Cardiac muscle cell (in vitro differentiated cells and primary cell): ENCODE results near the gene GRIP1. TPM values are rescaled to one million over a fixed set of nuclear protein-coding genes. Genes with fewer than 3 reads are reported as not detected.

Source experiments
- DNase-seq, 2 donors: peaks; one replicate each; pipeline versions ENCODE4 v3.0.0 to v3.0.0-alpha.2; 2010 to 2017; ENCODE audit warnings: low read depth in 1 of 2, low spot score in 1 of 2
- H3K27ac ChIP-seq: fragments of 200-600 bp; sonication (generic); 2 replicates; pipeline ENCODE4 v1.5.1; 2016
- H3K27me3 ChIP-seq: fragments of 200-600 bp; sonication (generic); 2 replicates; pipeline ENCODE4 v1.6.0; 2016; ENCODE audit warnings: control low read depth
- H3K36me3 ChIP-seq: fragments of 200-600 bp; sonication (generic); 2 replicates; pipeline ENCODE4 v1.5.1; 2016; ENCODE audit warnings: control low read depth
- H3K4me1 ChIP-seq: fragments of 200-600 bp; sonication (generic); 2 replicates; pipeline ENCODE4 v1.8.1; 2017; ENCODE audit warnings: low read depth, mild to moderate bottlenecking, mixed run types
- H3K4me3 ChIP-seq: fragments of 200-600 bp; sonication (generic); 2 replicates; pipeline ENCODE4 v1.5.1; 2016; ENCODE audit warnings: mild to moderate bottlenecking
- H3K9me3 ChIP-seq: fragments of 200-600 bp; sonication (generic); 2 replicates; pipeline ENCODE4 v1.5.1; 2017; ENCODE audit warnings: low read depth, mild to moderate bottlenecking, control low read depth
- polyA plus RNA-seq: library from polyadenylated mRNA; unstranded; fragments of >200 nt; fragmentation: Nextera tagmentation; extraction: Ambion mirVana; gene quantifications from 2 replicates; pipeline ENCODE4 v1.2.1, GENCODE V29; 2016
- total RNA-seq: library from RNA; depleted of rRNA; stranded (reverse); fragments of >200 nt; gene quantifications from 2 replicates; pipeline ENCODE4 v1.2.3, GENCODE V29; 2016
- TF ChIP-seq, protein P1 (sequence below): IDR thresholded peaks from 2 replicates; pipeline ENCODE4 v1.5.1; 2012; ENCODE audit warnings: low read depth, mild to moderate bottlenecking, low read length

Gene GRIP1
- total and polyA plus RNA-seq, 2 experiments from 2014 or later = 2.6 to 5.2 TPM

DNA sequence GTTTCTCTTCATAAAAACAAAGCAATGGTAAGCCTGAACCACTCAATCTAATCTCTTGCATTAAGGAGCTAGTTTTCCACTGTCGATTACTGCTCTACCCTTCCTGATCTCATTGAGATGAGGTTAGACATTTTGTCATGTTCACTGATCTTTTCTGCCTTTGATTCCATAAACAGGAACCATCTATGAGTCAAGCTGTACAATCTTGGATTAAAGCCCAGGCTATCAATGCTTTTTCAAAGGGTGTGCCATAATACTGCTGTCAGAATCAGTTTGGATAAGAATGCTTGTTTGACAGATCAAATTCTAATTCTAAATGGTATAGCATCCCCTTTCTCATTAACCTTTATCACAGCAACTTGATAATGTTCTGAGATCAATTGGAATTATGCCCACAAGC is 16.1 kb downstream of the GRIP1 start:
- Histone ChIP-seq H3K4me3 (no peak overlapping the region), H3K9me3 (no peaks in the 10 kb centered on the region), H3K27me3 (no peaks in the 10 kb centered on the region), H3K4me1 (no peaks in the 10 kb centered on the region), H3K36me3 (no peaks in the 10 kb centered on the region), H3K27ac (no peak overlapping the region)
- TF ChIP-seq, protein P1, sequence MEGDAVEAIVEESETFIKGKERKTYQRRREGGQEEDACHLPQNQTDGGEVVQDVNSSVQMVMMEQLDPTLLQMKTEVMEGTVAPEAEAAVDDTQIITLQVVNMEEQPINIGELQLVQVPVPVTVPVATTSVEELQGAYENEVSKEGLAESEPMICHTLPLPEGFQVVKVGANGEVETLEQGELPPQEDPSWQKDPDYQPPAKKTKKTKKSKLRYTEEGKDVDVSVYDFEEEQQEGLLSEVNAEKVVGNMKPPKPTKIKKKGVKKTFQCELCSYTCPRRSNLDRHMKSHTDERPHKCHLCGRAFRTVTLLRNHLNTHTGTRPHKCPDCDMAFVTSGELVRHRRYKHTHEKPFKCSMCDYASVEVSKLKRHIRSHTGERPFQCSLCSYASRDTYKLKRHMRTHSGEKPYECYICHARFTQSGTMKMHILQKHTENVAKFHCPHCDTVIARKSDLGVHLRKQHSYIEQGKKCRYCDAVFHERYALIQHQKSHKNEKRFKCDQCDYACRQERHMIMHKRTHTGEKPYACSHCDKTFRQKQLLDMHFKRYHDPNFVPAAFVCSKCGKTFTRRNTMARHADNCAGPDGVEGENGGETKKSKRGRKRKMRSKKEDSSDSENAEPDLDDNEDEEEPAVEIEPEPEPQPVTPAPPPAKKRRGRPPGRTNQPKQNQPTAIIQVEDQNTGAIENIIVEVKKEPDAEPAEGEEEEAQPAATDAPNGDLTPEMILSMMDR = no peak
- peak in 1 of 2 donors; percentile 6 for DNase-seq

DNA sequence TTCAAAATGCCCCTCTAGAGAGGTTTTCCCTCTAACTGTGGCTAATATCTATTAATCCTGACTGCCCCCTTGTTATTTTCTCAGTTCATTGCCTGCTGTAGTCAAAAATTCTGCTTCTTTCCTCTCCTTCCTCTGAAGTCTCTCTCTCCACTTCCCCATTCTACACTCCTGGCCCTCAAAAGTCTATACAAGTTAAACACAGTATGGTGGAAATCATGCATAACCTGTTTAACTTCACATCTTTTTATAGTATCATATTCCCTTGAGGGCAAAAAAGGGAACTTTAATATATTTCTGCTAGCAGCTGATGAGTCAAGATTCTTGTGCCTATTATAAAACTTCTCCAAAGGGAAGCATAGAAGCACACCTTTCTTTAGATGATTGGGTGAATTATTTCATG is 16.7 kb downstream of the GRIP1 start:
- DNase-seq = no peak
- H3K9me3 ChIP-seq = no peaks in the 10 kb centered on the region
- TF ChIP-seq, protein P1 = no peak
- H3K4me1 ChIP-seq = no peaks in the 10 kb centered on the region
- H3K27me3 ChIP-seq = no peaks in the 10 kb centered on the region
- H3K4me3 ChIP-seq = no peak overlapping the region
- no peaks in the 10 kb centered on the region for H3K36me3 ChIP-seq
- H3K27ac ChIP-seq = no peak overlapping the region

DNA sequence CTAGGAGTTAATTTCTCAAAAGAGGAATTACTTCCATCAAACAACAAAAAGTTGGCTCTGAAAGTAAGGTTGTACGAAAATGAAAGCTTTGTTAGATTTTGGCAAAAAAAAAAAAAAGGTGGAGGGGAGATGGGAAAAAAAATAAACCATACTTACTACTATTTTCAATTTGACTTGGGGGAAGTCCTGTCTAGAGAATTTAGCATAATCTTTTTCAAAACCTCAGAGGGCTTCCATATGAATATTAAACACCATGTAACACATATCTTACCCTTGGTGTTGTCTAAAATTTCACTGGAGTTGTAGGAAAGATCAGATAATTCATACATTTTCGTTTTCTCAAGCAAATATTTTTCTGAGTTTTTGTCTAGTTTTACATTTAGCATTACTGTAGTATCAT is 17.5 kb downstream of the GRIP1 start:
- no peak for DNase-seq
- no peak overlapping the region for H3K27ac ChIP-seq
- TF ChIP-seq, protein P1 = no peak
- H3K27me3 ChIP-seq = no peaks in the 10 kb centered on the region
- no peaks in the 10 kb centered on the region for H3K4me1 ChIP-seq
- no peak overlapping the region for H3K4me3 ChIP-seq
- H3K9me3 ChIP-seq = no peaks in the 10 kb centered on the region
- H3K36me3 ChIP-seq = no peaks in the 10 kb centered on the region

DNA sequence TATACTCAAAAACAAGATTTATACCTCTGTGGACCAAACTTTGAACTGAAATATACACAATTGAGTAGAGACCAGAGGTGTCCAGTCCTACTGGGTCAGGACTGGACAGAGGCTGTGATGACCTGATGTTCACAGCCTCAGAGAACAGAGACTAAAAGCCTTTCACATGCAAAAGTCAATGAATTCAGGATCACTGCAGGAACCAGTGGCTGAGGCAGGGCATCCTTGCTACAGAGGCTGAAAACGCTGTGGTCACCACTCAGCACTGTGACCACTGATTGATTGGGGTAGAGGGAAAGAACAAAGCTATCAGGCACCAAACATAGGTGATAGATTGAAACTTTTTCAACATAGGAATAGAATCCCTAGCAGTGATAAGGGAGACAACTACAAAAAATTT is 25.1 kb downstream of the GRIP1 start:
- no peaks in the 10 kb centered on the region for H3K36me3 ChIP-seq
- TF ChIP-seq, protein P1 = no peak
- H3K27ac ChIP-seq = no peak overlapping the region
- H3K9me3 ChIP-seq = no peaks in the 10 kb centered on the region
- H3K4me3 ChIP-seq = no peak overlapping the region
- no peak for DNase-seq
- H3K27me3 ChIP-seq = no peaks in the 10 kb centered on the region
- H3K4me1 ChIP-seq = no peaks in the 10 kb centered on the region

DNA sequence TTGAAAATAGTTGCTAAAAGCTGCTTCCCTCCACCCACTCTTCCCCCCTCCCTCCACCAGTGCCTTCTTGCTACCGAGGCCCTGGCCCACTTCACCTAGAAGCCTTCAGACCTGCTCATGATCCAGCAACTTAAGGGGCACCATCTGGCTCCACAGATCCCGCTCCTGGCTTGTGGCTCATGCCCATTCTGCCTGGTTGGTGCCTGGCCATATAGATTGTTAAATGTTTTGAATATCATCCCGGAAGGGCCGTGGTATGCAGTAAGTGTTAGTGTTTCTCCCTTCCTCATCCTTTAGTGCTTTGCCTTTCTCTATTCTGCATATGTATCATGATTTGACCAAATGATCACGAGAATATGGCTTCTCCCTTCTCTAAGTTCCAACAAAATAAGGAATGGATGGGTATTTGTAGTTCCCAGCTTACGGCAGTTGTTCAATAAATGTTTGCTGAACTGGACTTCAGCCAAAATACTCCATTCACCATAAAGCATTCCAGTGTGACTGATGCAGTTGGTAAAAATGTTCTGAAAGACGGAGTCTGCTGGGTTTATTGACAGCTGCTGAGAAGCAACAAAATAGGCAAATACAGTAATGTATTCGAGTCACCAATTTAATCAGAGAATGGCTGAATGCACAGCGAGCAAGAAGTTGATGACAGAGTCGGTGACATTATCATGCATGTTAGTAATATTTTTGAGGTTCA is 30.7 kb downstream of the GRIP1 start:
- Histone ChIP-seq H3K4me3 (no peak overlapping the region), H3K27me3 (no peaks in the 10 kb centered on the region), H3K36me3 (no peaks in the 10 kb centered on the region), H3K27ac (no peak overlapping the region), H3K4me1 (no peaks in the 10 kb centered on the region), H3K9me3 (no peaks in the 10 kb centered on the region)
- TF ChIP-seq, protein P1 = no peak
- peak in 1 of 2 donors; percentile 1 for DNase-seq
